MCF 10A (cell line): ENCODE measurements around the gene MEGF9. TPM values are rescaled to one million over a fixed set of nuclear protein-coding genes. Genes with fewer than 3 reads are reported as not detected.

ENCODE experiments used
- BruUV-seq: library from RNA; stranded (reverse); fragments of 400-500 nt; replicated peaks from 2 replicates; lab custom pipeline; 2021; lab: Mats Ljungman, UMichigan
- CTCF ChIA-PET: fragments of 300-600 bp; sonication (Branson Sonifier 250); formaldehyde crosslinking; extraction: SDS; loops from one replicate; lab custom pipeline; 2021; ENCODE audit warnings: antibody characterized with exemption, inconsistent platforms; lab: Yijun Ruan, JAX
- POLR2A ChIA-PET: fragments of 300-600, 350-650 bp; sonication (Branson Sonifier 250); formaldehyde crosslinking; extraction: SDS; loops from one replicate; lab custom pipeline; 2020; ENCODE audit warnings: antibody characterized with exemption, inconsistent platforms; lab: Yijun Ruan, JAX
- DNase-seq: peaks from one replicate; pipeline ENCODE4 v3.0.0-alpha.2; 2018; ENCODE audit not compliant: unreplicated experiment
- H3K27ac Mint-ChIP-seq: one replicate; pipeline ENCODE4 v1.8.0; 2022; ENCODE audit warnings: mild to moderate bottlenecking, low read depth, mixed read lengths; ENCODE audit not compliant: unreplicated experiment
- H3K27me3 Mint-ChIP-seq: one replicate; pipeline ENCODE4 v1.8.0; 2022; ENCODE audit warnings: mixed read lengths; ENCODE audit not compliant: insufficient read depth, unreplicated experiment
- H3K36me3 Mint-ChIP-seq: one replicate; pipeline ENCODE4 v1.8.0; 2022; ENCODE audit warnings: mild to moderate bottlenecking, moderate library complexity, mixed read lengths; ENCODE audit not compliant: insufficient read depth, unreplicated experiment
- H3K4me1 Mint-ChIP-seq: one replicate; pipeline ENCODE4 v1.8.0; 2022; ENCODE audit warnings: mixed read lengths; ENCODE audit not compliant: insufficient read depth, unreplicated experiment
- H3K4me3 Mint-ChIP-seq: one replicate; pipeline ENCODE4 v1.8.0; 2022; ENCODE audit warnings: mild to moderate bottlenecking, moderate library complexity, mixed read lengths; ENCODE audit not compliant: unreplicated experiment
- H3K9me3 Mint-ChIP-seq: one replicate; pipeline ENCODE4 v1.8.0; 2022; ENCODE audit warnings: mixed read lengths; ENCODE audit not compliant: unreplicated experiment
- CTCF ChIP-seq: fragments of 200-600 bp; IDR thresholded peaks from one replicate; pipeline ENCODE4 v1.8.0; 2022; ENCODE audit warnings: antibody characterized with exemption, mild to moderate bottlenecking; ENCODE audit not compliant: unreplicated experiment
- intact Hi-C: fragments of 100-400 bp; cut with micrococcal nuclease; formaldehyde crosslinking; loops from 2 replicates; pipeline ENCODE4 v1.14.1; 2022
- total RNA-seq: library from RNA; stranded (reverse); gene quantifications from 2 replicates; pipeline ENCODE4 v1.2.3, GENCODE V29; 2022

The MEGF9 gene
- total RNA-seq, 1 experiment from 2014 or later = 5.7 TPM

GRCh38 chr9:120688758-120689157 is 25.5 kb downstream of the MEGF9 start:
- intact Hi-C loops = no loop called here
- DNase-seq = no peak
- Mint-ChIP-seq H3K27ac (no peak overlapping the region), H3K9me3 (no peaks in the 10 kb centered on the region), H3K36me3 (no peaks in the 10 kb centered on the region), H3K4me3 (no peak overlapping the region), H3K27me3 (no peaks in the 10 kb centered on the region), H3K4me1 (peaks cover 13% of the 10 kb centered on the region)
- BruUV-seq = no TSS peak
- POLR2A ChIA-PET = no interaction called here
- TF ChIP-seq CTCF = no peak
- CTCF ChIA-PET = no interaction called here

- no peak for TF ChIP-seq CTCF
- H3K27me3 Mint-ChIP-seq = no peaks in the 10 kb centered on the region
- peaks cover 12% of the 10 kb centered on the region for H3K4me1 Mint-ChIP-seq
- H3K4me3 Mint-ChIP-seq = no peak overlapping the region
- H3K9me3 Mint-ChIP-seq = no peaks in the 10 kb centered on the region
- POLR2A ChIA-PET = no interaction called here
- BruUV-seq = no TSS peak
- CTCF ChIA-PET = no interaction called here
- no peaks in the 10 kb centered on the region for H3K36me3 Mint-ChIP-seq
- no peak overlapping the region for H3K27ac Mint-ChIP-seq
- no peak for DNase-seq
- intact Hi-C loops = no loop called here
Measured at GRCh38 chr9:120683150-120683549, 31.1 kb downstream of the MEGF9 start.

GRCh38 chr9:120681121-120681520 is 33.1 kb downstream of the MEGF9 start:
- BruUV-seq = no TSS peak
- intact Hi-C loops = no loop called here
- DNase-seq = no peak
- no peaks in the 10 kb centered on the region for H3K36me3 Mint-ChIP-seq
- H3K4me1 Mint-ChIP-seq = peaks cover 12% of the 10 kb centered on the region
- H3K27ac Mint-ChIP-seq = no peak overlapping the region
- H3K27me3 Mint-ChIP-seq = no peaks in the 10 kb centered on the region
- CTCF ChIA-PET = no interaction called here
- POLR2A ChIA-PET = interaction anchor here (0.7 kb wide), 1 partner anchor 32 kb away, joined by 3 read pairs; no protein-coding TSS in a partner anchor
- no peaks in the 10 kb centered on the region for H3K9me3 Mint-ChIP-seq
- no peak for TF ChIP-seq CTCF
- H3K4me3 Mint-ChIP-seq = no peak overlapping the region

GRCh38 chr9:120680579-120680978 is 33.7 kb downstream of the MEGF9 start:
- no peak overlapping the region for H3K27ac Mint-ChIP-seq
- intact Hi-C loops = no loop called here
- H3K4me3 Mint-ChIP-seq = no peak overlapping the region
- no peak for TF ChIP-seq CTCF
- ChIA-PET POLR2A (interaction anchor here (0.7 kb wide), 2 partner anchors 32 to 188 kb away, joined by 3 read pairs; no protein-coding TSS in a partner anchor), CTCF (no interaction called here)
- peaks cover 12% of the 10 kb centered on the region for H3K4me1 Mint-ChIP-seq
- DNase-seq = no peak
- H3K36me3 Mint-ChIP-seq = no peaks in the 10 kb centered on the region
- no TSS peak for BruUV-seq
- H3K9me3 Mint-ChIP-seq = no peaks in the 10 kb centered on the region
- H3K27me3 Mint-ChIP-seq = no peaks in the 10 kb centered on the region
